H9 (cell line): ENCODE results near the gene MRPL46. TPM values are rescaled to one million over a fixed set of nuclear protein-coding genes. Genes with fewer than 3 reads are reported as not detected.

Experiments used
- DNase-seq: peaks from one replicate; pipeline ENCODE4 v3.0.0-alpha.2; 2017
- H2AFZ ChIP-seq: one replicate; pipeline ENCODE4 v1.6.1; 2013; ENCODE audit warnings: mild to moderate bottlenecking, low read length, control low read depth, moderate library complexity
- H2AK5ac ChIP-seq: 2 replicates; pipeline ENCODE4 v1.6.1; 2013; ENCODE audit warnings: low read length, control low read depth, mixed read lengths; ENCODE audit not compliant: insufficient read length
- H2BK120ac ChIP-seq: one replicate; pipeline ENCODE4 v1.6.1; 2013; ENCODE audit warnings: low read depth, mild to moderate bottlenecking, low read length, control low read depth, inconsistent platforms; ENCODE audit not compliant: poor library complexity, severe bottlenecking
- H2BK12ac ChIP-seq: 2 replicates; pipeline ENCODE4 v1.6.1; 2013; ENCODE audit warnings: low read length, control low read depth, mixed read lengths, low read depth; ENCODE audit not compliant: insufficient read length
- H2BK15ac ChIP-seq: 2 replicates; pipeline ENCODE4 v1.6.1; 2013; ENCODE audit warnings: low read depth, low read length, control low read depth
- H2BK20ac ChIP-seq: one replicate; pipeline ENCODE4 v1.6.1; 2013; ENCODE audit warnings: low read depth, mild to moderate bottlenecking, low read length, control low read depth, inconsistent platforms; ENCODE audit not compliant: poor library complexity, severe bottlenecking
- H2BK5ac ChIP-seq: 2 replicates; pipeline ENCODE4 v1.6.1; 2013; ENCODE audit warnings: low read length, control low read depth, mixed read lengths; ENCODE audit not compliant: insufficient read length
- H3K14ac ChIP-seq: 2 replicates; pipeline ENCODE4 v1.6.1; 2013; ENCODE audit warnings: low read length, control low read depth; ENCODE audit not compliant: insufficient read depth
- H3K18ac ChIP-seq: 2 replicates; pipeline ENCODE4 v1.6.1; 2013; ENCODE audit warnings: low read depth, mild to moderate bottlenecking, mixed read lengths, low read length, control low read depth; ENCODE audit not compliant: insufficient read length
- H3K23ac ChIP-seq: 2 replicates; pipeline ENCODE4 v1.6.1; 2013; ENCODE audit warnings: low read length, control low read depth, mixed read lengths, low read depth; ENCODE audit not compliant: insufficient read length
- H3K23me2 ChIP-seq: 2 replicates; pipeline ENCODE4 v1.6.1; 2013; ENCODE audit warnings: low read depth, mild to moderate bottlenecking, mixed read lengths, low read length, control low read depth; ENCODE audit not compliant: insufficient read length, poor library complexity, severe bottlenecking
- H3K27ac ChIP-seq: 2 replicates; pipeline ENCODE4 v1.5.1; 2013; ENCODE audit warnings: low read length, control low read depth, mixed read lengths, low read depth; ENCODE audit not compliant: insufficient read length
- H3K27me3 ChIP-seq: 2 replicates; pipeline ENCODE4 v1.6.1; 2013; ENCODE audit warnings: low read length, control low read depth, inconsistent platforms; ENCODE audit not compliant: insufficient read depth
- H3K4ac ChIP-seq: 2 replicates; pipeline ENCODE4 v1.6.1; 2013; ENCODE audit warnings: low read depth, mild to moderate bottlenecking, control low read depth, inconsistent platforms, low read length, moderate library complexity
- H3K4me1 ChIP-seq: 2 replicates; pipeline ENCODE4 v1.6.1; 2013; ENCODE audit warnings: low read length, control low read depth, inconsistent platforms; ENCODE audit not compliant: insufficient read depth
- H3K4me2 ChIP-seq: 2 replicates; pipeline ENCODE4 v1.6.1; 2013; ENCODE audit warnings: low read length, control low read depth, mixed read lengths; ENCODE audit not compliant: insufficient read length, insufficient read depth
- H3K56ac ChIP-seq: 2 replicates; pipeline ENCODE4 v1.6.1; 2013; ENCODE audit warnings: low read depth, mild to moderate bottlenecking, mixed read lengths, low read length, control low read depth; ENCODE audit not compliant: insufficient read length
- H3K79me1 ChIP-seq: 2 replicates; pipeline ENCODE4 v1.6.1; 2013; ENCODE audit warnings: low read depth, mild to moderate bottlenecking, moderate library complexity, low read length, control low read depth, inconsistent platforms; ENCODE audit not compliant: insufficient read depth, poor library complexity, severe bottlenecking
- H3K79me2 ChIP-seq: 2 replicates; pipeline ENCODE4 v1.6.1; 2013; ENCODE audit warnings: low read length, control low read depth, inconsistent platforms; ENCODE audit not compliant: insufficient read depth
- H3K9ac ChIP-seq: 2 replicates; pipeline ENCODE4 v1.6.1; 2013; ENCODE audit warnings: low read length, control low read depth, mixed read lengths; ENCODE audit not compliant: insufficient read length; ENCODE audit errors: extremely low read depth
- H3K9me3 ChIP-seq: one replicate; pipeline ENCODE4 v1.6.1; 2013; ENCODE audit warnings: low read depth, low read length, inconsistent platforms; ENCODE audit not compliant: control insufficient read depth
- H3T11ph ChIP-seq: one replicate; pipeline ENCODE4 v1.6.1; 2013; ENCODE audit warnings: mild to moderate bottlenecking, low read length, control low read depth, inconsistent platforms
- H4K20me1 ChIP-seq: one replicate; pipeline ENCODE4 v1.6.1; 2013; ENCODE audit not compliant: control insufficient read depth, insufficient read length, insufficient read depth
- H4K5ac ChIP-seq: 2 replicates; pipeline ENCODE4 v1.6.1; 2013; ENCODE audit warnings: low read depth, mild to moderate bottlenecking, mixed read lengths, low read length, control low read depth; ENCODE audit not compliant: insufficient read length
- H4K8ac ChIP-seq: replicated peaks from 2 replicates; pipeline ENCODE4 v1.6.1; 2013; ENCODE audit warnings: low read length, control low read depth, mixed read lengths, low read depth; ENCODE audit not compliant: insufficient read length
- H4K91ac ChIP-seq: 2 replicates; pipeline ENCODE4 v1.6.1; 2013; ENCODE audit warnings: low read depth, mild to moderate bottlenecking, moderate library complexity, mixed read lengths, low read length, control low read depth; ENCODE audit not compliant: insufficient read length
- H3K27ac Mint-ChIP-seq, 3 experiments: 2 replicates in 2 of 3; 3 replicates in 1 of 3; pipeline ENCODE4 v1.8.0; 2020 to 2021; ENCODE audit warnings: mixed read lengths in 3 of 3, mild to moderate bottlenecking in 1 of 3, moderate library complexity in 1 of 3
- H3K27me3 Mint-ChIP-seq: 2 replicates; pipeline ENCODE4 v1.8.0; 2021; ENCODE audit warnings: low read depth, mild to moderate bottlenecking, moderate library complexity, mixed read lengths
- H3K36me3 Mint-ChIP-seq, 3 experiments: 2 replicates in 2 of 3; 3 replicates in 1 of 3; pipeline ENCODE4 v1.8.0; 2020 to 2021; ENCODE audit warnings: low read depth in 3 of 3, mixed read lengths in 3 of 3; ENCODE audit not compliant: insufficient read depth in 1 of 3
- H3K4me1 Mint-ChIP-seq, 2 experiments: 2 replicates each; pipeline ENCODE4 v1.8.0; 2020; ENCODE audit warnings: mixed read lengths in 2 of 2
- H3K4me3 Mint-ChIP-seq, 2 experiments: 2 replicates in 1 of 2; 3 replicates in 1 of 2; pipeline ENCODE4 v1.8.0; 2020 to 2021; ENCODE audit warnings: mild to moderate bottlenecking in 2 of 2, mixed read lengths in 2 of 2, moderate library complexity in 1 of 2
- H3K9me3 Mint-ChIP-seq, 2 experiments: 2 replicates in 1 of 2; 3 replicates in 1 of 2; pipeline ENCODE4 v1.8.0; 2020; ENCODE audit warnings: mild to moderate bottlenecking in 2 of 2, mixed read lengths in 2 of 2, moderate library complexity in 1 of 2
- WGBS: extraction: QIAGEN DNeasy Blood & Tissue Kit; methylation state at CpG from one replicate; pipeline ENCODE4 v1.1.7; 2013; ENCODE audit warnings: missing lambda C conversion rate, low lambda C conversion rate, mixed read lengths; ENCODE audit not compliant: insufficient read length; ENCODE audit errors: extremely low coverage; 5-methylcytosine and 5-hydroxymethylcytosine counted together
- total RNA-seq: library from RNA; stranded (reverse); gene quantifications from 2 replicates; pipeline ENCODE4 v1.2.1, GENCODE V29; 2021
- TF ChIP-seq, protein P1 (sequence below): fragments of 200-600 bp; sonication (generic); conservative IDR thresholded peaks from 3 replicates; pipeline ENCODE4 v1.8.0; 2021; ENCODE audit warnings: antibody characterized with exemption, mild to moderate bottlenecking

Gene MRPL46
- total RNA-seq, 1 experiment from 2014 or later: 29.3 TPM

DNA sequence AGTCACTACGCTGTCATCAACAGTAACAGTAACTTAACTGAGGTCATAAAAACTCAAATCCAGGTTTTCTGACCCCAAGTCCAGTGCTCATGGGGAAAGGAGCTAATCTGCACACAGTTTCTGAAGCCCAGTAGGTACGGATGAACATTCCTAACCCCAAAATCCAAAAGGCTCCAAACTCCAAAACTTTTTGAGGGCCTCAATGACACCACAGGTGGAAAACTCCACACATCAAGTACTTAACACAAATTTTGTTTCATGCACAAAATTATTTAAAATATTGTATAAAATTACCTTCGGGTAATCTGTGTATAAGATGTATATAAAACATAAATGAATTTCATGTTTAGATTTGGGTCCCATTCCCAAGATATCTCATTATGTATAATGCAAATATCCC lies 10.5 kb downstream of the MRPL46 start:
- H4K20me1 ChIP-seq: no peaks in the 10 kb centered on the region
- H3K9me3 Mint-ChIP-seq: no peaks in the 10 kb centered on the region; a peak in 1 of 5 replicates
- no peak overlapping the region for H3T11ph ChIP-seq
- no peaks in the 10 kb centered on the region for H3K23me2 ChIP-seq
- TF ChIP-seq, protein P1, sequence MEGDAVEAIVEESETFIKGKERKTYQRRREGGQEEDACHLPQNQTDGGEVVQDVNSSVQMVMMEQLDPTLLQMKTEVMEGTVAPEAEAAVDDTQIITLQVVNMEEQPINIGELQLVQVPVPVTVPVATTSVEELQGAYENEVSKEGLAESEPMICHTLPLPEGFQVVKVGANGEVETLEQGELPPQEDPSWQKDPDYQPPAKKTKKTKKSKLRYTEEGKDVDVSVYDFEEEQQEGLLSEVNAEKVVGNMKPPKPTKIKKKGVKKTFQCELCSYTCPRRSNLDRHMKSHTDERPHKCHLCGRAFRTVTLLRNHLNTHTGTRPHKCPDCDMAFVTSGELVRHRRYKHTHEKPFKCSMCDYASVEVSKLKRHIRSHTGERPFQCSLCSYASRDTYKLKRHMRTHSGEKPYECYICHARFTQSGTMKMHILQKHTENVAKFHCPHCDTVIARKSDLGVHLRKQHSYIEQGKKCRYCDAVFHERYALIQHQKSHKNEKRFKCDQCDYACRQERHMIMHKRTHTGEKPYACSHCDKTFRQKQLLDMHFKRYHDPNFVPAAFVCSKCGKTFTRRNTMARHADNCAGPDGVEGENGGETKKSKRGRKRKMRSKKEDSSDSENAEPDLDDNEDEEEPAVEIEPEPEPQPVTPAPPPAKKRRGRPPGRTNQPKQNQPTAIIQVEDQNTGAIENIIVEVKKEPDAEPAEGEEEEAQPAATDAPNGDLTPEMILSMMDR: no peak
- no peak overlapping the region for H3K18ac ChIP-seq
- no peak overlapping the region for H3K4me2 ChIP-seq
- no peak overlapping the region for H3K56ac ChIP-seq
- H3K4me3 Mint-ChIP-seq: no peak overlapping the region
- H3K4ac ChIP-seq: no peak overlapping the region
- DNase-seq: no peak
- peaks cover 5 to 23% (median 20%) of the 10 kb centered on the region in 3 experiments; a peak in 6 of 7 replicates for H3K36me3 Mint-ChIP-seq
- H3K79me1 ChIP-seq: no peaks in the 10 kb centered on the region
- no peak overlapping the region for H2BK20ac ChIP-seq
- no peak overlapping the region for H2BK15ac ChIP-seq
- H3K27ac ChIP-seq: no peak overlapping the region
- H3K4me1 ChIP-seq: no peaks in the 10 kb centered on the region
- no peak overlapping the region for H2BK5ac ChIP-seq
- H3K27ac Mint-ChIP-seq: no peak overlapping the region
- H2AFZ ChIP-seq: no peak overlapping the region
- no peak overlapping the region for H4K5ac ChIP-seq
- no peak overlapping the region for H4K8ac ChIP-seq
- no peaks in the 10 kb centered on the region; the same call in 1 of the 2 replicates for H3K27me3 Mint-ChIP-seq
- H2BK120ac ChIP-seq: no peak overlapping the region
- H3K9me3 ChIP-seq: no peaks in the 10 kb centered on the region
- no peak overlapping the region for H3K14ac ChIP-seq
- H3K4me1 Mint-ChIP-seq: peaks cover 6 to 8% of the 10 kb centered on the region in 2 experiments; a peak in 3 of 4 replicates
- H2BK12ac ChIP-seq: no peak overlapping the region
- no peak overlapping the region for H4K91ac ChIP-seq
- no peak overlapping the region for H3K23ac ChIP-seq
- no peaks in the 10 kb centered on the region for H3K79me2 ChIP-seq
- WGBS: no CpG with 5 or more reads among the region's 3 CpGs
- H3K9ac ChIP-seq: no peak overlapping the region
- no peaks in the 10 kb centered on the region for H3K27me3 ChIP-seq
- no peak overlapping the region for H2AK5ac ChIP-seq
